OCI-LY1 (cell line): ENCODE data around the gene MYO9A.

Experiments used
- H2AFZ ChIP-seq: fragments of 200-600 bp; sonication (generic), shearing (Covaris generic); 2 replicates; pipeline ENCODE4 v1.6.0; 2014; ENCODE audit warnings: antibody characterized with exemption, mild to moderate bottlenecking, low read length
- H3F3A ChIP-seq: fragments of 200-600 bp; sonication (generic), shearing (Covaris generic); 2 replicates; pipeline ENCODE4 v1.6.0; 2014; ENCODE audit warnings: mild to moderate bottlenecking, antibody characterized with exemption, low read length, moderate library complexity; ENCODE audit not compliant: insufficient read depth
- H3K27ac ChIP-seq: fragments of 200-600 bp; sonication (generic); 2 replicates; pipeline ENCODE4 v1.5.1; 2014; ENCODE audit warnings: low read length, mixed run types, mild to moderate bottlenecking, low read depth; ENCODE audit not compliant: poor library complexity, severe bottlenecking
- H3K27me3 ChIP-seq: fragments of 200-600 bp; sonication (generic); 2 replicates; pipeline ENCODE4 v1.6.0; 2014; ENCODE audit warnings: antibody characterized with exemption, mild to moderate bottlenecking, low read length, moderate library complexity; ENCODE audit not compliant: insufficient read depth
- H3K36me3 ChIP-seq: fragments of 200-600 bp; sonication (generic); 2 replicates; pipeline ENCODE4 v1.6.1; 2014; ENCODE audit warnings: mild to moderate bottlenecking, antibody characterized with exemption, low read length, moderate library complexity, mixed read lengths; ENCODE audit not compliant: insufficient read depth
- H3K4me1 ChIP-seq: fragments of 200-600 bp; sonication (generic); 2 replicates; pipeline ENCODE4 v1.5.1; 2014; ENCODE audit warnings: mild to moderate bottlenecking, low read length, moderate library complexity; ENCODE audit not compliant: insufficient read depth, severe bottlenecking
- H3K4me2 ChIP-seq: fragments of 200-600 bp; sonication (generic), shearing (Covaris generic); 2 replicates; pipeline ENCODE4 v1.6.1; 2014; ENCODE audit warnings: low read length
- H3K4me3 ChIP-seq: fragments of 200-600 bp; sonication (generic); 2 replicates; pipeline ENCODE4 v1.5.1; 2014; ENCODE audit warnings: low read length, low read depth, mild to moderate bottlenecking, mixed read lengths; ENCODE audit not compliant: poor library complexity, severe bottlenecking
- H3K79me2 ChIP-seq: fragments of 200-600 bp; shearing (Covaris generic); 2 replicates; pipeline ENCODE4 v1.6.1; 2016; ENCODE audit warnings: mixed run types, low read length, mixed read lengths; ENCODE audit not compliant: insufficient read depth
- H3K9ac ChIP-seq: fragments of 200-600 bp; sonication (generic), shearing (Covaris generic); 2 replicates; pipeline ENCODE4 v1.6.1; 2014; ENCODE audit warnings: mild to moderate bottlenecking, low read length, mixed read lengths
- H3K9me2 ChIP-seq: fragments of 200-600 bp; sonication (generic), shearing (Covaris generic); 2 replicates; pipeline ENCODE4 v1.6.1; 2014; ENCODE audit warnings: low read depth, mild to moderate bottlenecking, low read length, mixed read lengths
- H3K9me3 ChIP-seq: fragments of 200-600 bp; shearing (Covaris generic); 2 replicates; pipeline ENCODE4 v1.6.1; 2014; ENCODE audit warnings: low read length, mixed read lengths
- H4K20me1 ChIP-seq: fragments of 200-600 bp; sonication (generic), shearing (Covaris generic); 2 replicates; pipeline ENCODE4 v1.6.0; 2016; ENCODE audit warnings: mild to moderate bottlenecking, low read length; ENCODE audit not compliant: insufficient read depth
- CTCF ChIP-seq: fragments of 200-600 bp; sonication (generic), shearing (Covaris generic); IDR thresholded peaks from 2 replicates; pipeline ENCODE4 v1.5.1; 2017; ENCODE audit warnings: mild to moderate bottlenecking, antibody characterized with exemption, low read length, moderate library complexity, mixed read lengths
- EZH2 ChIP-seq: fragments of 200-600 bp; sonication (generic), shearing (Covaris generic); IDR thresholded peaks from 2 replicates; pipeline ENCODE4 v1.8.0; 2017; ENCODE audit warnings: borderline replicate concordance, mixed run types, mild to moderate bottlenecking, antibody characterized with exemption, low read length, moderate library complexity, mixed read lengths

MYO9A gene

GRCh38 chr15:71830981-71831380, 287.0 kb downstream of the MYO9A start:
- peaks cover 43% of the 10 kb centered on the region for H3K36me3 ChIP-seq
- H3K4me3 ChIP-seq, result no peak overlapping the region
- H3K9me3 ChIP-seq, result no peaks in the 10 kb centered on the region
- no peak overlapping the region for H3K9ac ChIP-seq
- H4K20me1 ChIP-seq, result no peaks in the 10 kb centered on the region
- no peak overlapping the region for H3K27ac ChIP-seq
- H3K4me1 ChIP-seq, result no peaks in the 10 kb centered on the region
- no peak overlapping the region for H2AFZ ChIP-seq
- no peaks in the 10 kb centered on the region for H3K27me3 ChIP-seq
- no peaks in the 10 kb centered on the region for H3K79me2 ChIP-seq
- no peak for TF ChIP-seq CTCF
- TF ChIP-seq EZH2, result no peak
- no peak overlapping the region for H3K4me2 ChIP-seq
- H3F3A ChIP-seq, result no peaks in the 10 kb centered on the region
- no peaks in the 10 kb centered on the region for H3K9me2 ChIP-seq

DNA sequence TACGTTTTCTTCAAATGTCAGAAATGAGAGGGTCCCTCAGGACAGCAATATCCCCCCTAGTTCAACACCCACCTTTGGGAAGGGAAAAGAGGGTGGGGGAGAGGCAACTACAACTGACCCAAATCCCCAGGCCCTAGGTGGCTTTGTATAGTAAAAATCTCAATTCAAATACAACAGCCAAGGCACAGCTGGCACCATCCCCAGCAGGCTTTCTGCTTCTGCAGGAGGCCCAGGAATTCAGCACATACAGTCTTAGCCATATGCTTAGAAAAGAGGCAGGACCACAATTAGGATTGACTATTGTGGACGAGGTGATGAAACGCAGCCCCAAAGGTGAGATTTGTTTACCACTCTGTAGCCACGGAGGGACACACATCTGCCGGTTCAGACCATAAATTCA, 291.8 kb downstream of the MYO9A start:
- Histone ChIP-seq H3K36me3 (peaks cover 75% of the 10 kb centered on the region), H4K20me1 (no peaks in the 10 kb centered on the region), H3K27ac (no peak overlapping the region), H3K9ac (no peak overlapping the region), H2AFZ (no peak overlapping the region), H3K9me3 (peaks cover 9% of the 10 kb centered on the region; the same call in 1 of the 2 replicates), H3K27me3 (no peaks in the 10 kb centered on the region), H3K9me2 (no peaks in the 10 kb centered on the region), H3K4me2 (no peak overlapping the region), H3K4me1 (no peaks in the 10 kb centered on the region), H3K79me2 (no peaks in the 10 kb centered on the region), H3K4me3 (no peak overlapping the region), H3F3A (no peaks in the 10 kb centered on the region)
- no peak for TF ChIP-seq CTCF
- TF ChIP-seq EZH2, result no peak

- Histone ChIP-seq H3F3A (no peaks in the 10 kb centered on the region), H3K9me3 (peaks cover 15% of the 10 kb centered on the region), H3K4me1 (no peaks in the 10 kb centered on the region), H3K27ac (no peak overlapping the region), H3K27me3 (no peaks in the 10 kb centered on the region), H2AFZ (no peak overlapping the region), H3K9ac (no peak overlapping the region), H4K20me1 (no peaks in the 10 kb centered on the region), H3K4me2 (no peak overlapping the region), H3K4me3 (no peak overlapping the region), H3K36me3 (peaks cover 73% of the 10 kb centered on the region), H3K79me2 (no peaks in the 10 kb centered on the region), H3K9me2 (no peaks in the 10 kb centered on the region)
- TF ChIP-seq EZH2, result no peak
- TF ChIP-seq CTCF, result no peak
These were observed 292.8 kb downstream of the MYO9A start for GRCh38 chr15:71825021-71825730.
